ENCODE data around the gene CASKIN1. TPM values are rescaled to one million over a fixed set of nuclear protein-coding genes. Genes with fewer than 3 reads are reported as not detected.

The CASKIN1 gene
- total and polyA plus RNA-seq, 4 donors = 10.4 to 86.2 (median 56.2) TPM

DNA sequence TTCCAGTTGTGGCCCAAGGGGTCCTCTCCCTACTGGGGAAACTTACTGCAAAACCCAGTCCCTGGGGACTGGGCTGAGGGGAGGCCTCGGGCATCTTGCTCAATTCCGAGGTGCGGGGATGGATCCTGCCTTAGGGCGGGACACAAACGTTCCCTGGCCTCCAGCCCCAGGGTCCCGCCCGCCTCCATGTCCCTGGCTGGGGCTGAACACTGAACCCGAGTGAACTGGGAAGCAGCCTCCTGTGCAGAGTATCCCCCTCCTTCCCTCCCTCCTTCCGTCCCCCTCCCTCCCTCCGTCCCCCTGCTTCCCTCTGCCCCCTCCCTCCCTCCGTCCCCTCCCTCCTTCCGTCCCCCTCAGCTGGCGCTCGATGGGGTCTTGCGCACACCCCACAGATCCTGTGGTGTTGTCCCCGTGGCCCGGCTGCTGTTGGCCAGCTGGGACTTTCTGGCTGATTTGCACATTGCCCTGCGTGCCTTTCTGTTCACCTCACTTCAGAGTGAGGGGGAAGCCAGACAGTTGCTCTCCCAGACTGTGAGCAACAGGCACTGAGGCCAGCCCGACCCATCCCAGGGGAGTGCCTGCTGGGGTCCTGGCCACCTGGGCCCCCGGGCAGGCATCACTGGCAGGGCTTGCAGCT is 35.4 kb downstream of the CASKIN1 start:
- Histone ChIP-seq H3K4me3 (ENCODE audit: low read depth, low read length) (no peak overlapping the region), H3K27ac (ENCODE audit: low read depth, low read length) (peak overlapping the region; percentile 47), H3K27me3 (ENCODE audit: control insufficient read depth, insufficient read depth, low read length) (no peaks in the 10 kb centered on the region), H3K4me1 (ENCODE audit: control insufficient read depth, insufficient read depth, low read length) (peaks cover 64% of the 10 kb centered on the region), H3K36me3 (ENCODE audit: control insufficient read depth, insufficient read depth, low read length) (peaks cover 82% of the 10 kb centered on the region), H3K9me3 (ENCODE audit: control insufficient read depth, insufficient read depth, low read length) (no peaks in the 10 kb centered on the region)
- 44% methylated on average over 15 of the region's 20 CpGs for WGBS (ENCODE audit: insufficient coverage)
- DNase-seq (ENCODE audit: low read depth in 4 of 6, low spot score in 6 of 6) = no peak

DNA sequence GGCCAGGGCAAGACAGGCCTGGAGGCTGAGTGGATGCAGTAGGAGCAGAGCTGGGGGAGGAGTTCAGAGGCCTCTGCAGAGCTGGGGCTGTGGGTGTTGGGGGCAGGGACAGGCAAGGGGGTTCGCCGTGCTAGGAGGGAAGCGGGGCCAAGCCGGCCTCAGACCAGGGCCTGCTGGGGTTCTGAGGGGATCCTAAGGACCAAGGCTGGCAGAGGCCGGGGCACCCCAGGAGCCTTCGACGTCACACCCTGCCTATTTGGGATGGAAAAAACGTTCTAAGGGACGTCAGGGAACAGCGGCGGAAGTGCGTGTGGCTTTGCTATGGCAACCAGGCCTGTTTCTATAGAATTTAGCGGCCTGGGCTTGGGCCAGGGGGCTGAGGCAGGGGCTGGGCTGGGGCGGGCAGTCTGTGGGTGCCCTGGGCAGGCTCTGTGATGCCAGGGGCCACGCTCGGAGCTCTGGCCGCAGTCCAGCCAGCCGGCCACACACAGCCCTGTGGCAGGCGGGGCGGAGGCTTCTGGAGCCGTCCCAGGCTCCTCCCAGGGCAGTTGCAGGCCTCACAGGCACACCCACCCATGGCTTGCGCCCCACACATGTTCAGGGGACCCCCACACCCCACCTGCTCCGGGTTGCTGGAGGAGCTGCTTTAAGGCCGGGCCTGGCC is 37.1 kb downstream of the CASKIN1 start:
- Histone ChIP-seq H3K27ac (ENCODE audit: low read depth, low read length) (peak overlapping the region; percentile 91), H3K27me3 (ENCODE audit: control insufficient read depth, insufficient read depth, low read length) (no peaks in the 10 kb centered on the region), H3K36me3 (ENCODE audit: control insufficient read depth, insufficient read depth, low read length) (peaks cover 68% of the 10 kb centered on the region), H3K9me3 (ENCODE audit: control insufficient read depth, insufficient read depth, low read length) (no peaks in the 10 kb centered on the region), H3K4me1 (ENCODE audit: control insufficient read depth, insufficient read depth, low read length) (peaks cover 68% of the 10 kb centered on the region), H3K4me3 (ENCODE audit: low read depth, low read length) (peak overlapping the region; percentile 21)
- WGBS (ENCODE audit: insufficient coverage) = 39% methylated on average over 22 of the region's 24 CpGs
- DNase-seq (ENCODE audit: low read depth in 4 of 6, low spot score in 6 of 6) = peak in 5 of 6 donors; percentile 51 to 88 (median 71)

DNA sequence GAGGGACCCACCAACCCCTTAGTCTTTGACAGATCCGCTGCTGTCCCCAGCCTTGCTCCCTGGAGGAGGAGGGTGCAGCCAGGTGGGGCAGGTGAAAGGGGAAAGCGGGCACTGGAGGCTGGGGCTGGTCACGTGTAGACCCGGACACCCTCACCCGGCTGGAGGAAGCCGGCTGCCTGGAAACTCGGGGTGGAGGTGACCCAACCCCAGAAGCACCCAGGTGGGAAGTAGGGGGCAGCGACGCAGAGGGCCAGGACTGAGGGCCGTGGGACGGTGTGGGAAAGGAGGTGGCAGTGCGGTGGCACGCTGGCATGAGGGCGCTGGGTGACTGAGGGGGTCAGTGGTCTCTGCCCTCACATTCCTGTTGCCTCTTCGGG is 38.2 kb downstream of the CASKIN1 start:
- no peak for DNase-seq (ENCODE audit: low read depth in 4 of 6, low spot score in 6 of 6)
- Histone ChIP-seq H3K4me3 (ENCODE audit: low read depth, low read length) (no peak overlapping the region), H3K9me3 (ENCODE audit: control insufficient read depth, insufficient read depth, low read length) (no peaks in the 10 kb centered on the region), H3K36me3 (ENCODE audit: control insufficient read depth, insufficient read depth, low read length) (peaks cover 62% of the 10 kb centered on the region), H3K27ac (ENCODE audit: low read depth, low read length) (peak overlapping the region; percentile 91), H3K27me3 (ENCODE audit: control insufficient read depth, insufficient read depth, low read length) (no peaks in the 10 kb centered on the region), H3K4me1 (ENCODE audit: control insufficient read depth, insufficient read depth, low read length) (peaks cover 78% of the 10 kb centered on the region)
- 86% methylated on average over 14 of the region's 15 CpGs for WGBS (ENCODE audit: insufficient coverage)

DNA sequence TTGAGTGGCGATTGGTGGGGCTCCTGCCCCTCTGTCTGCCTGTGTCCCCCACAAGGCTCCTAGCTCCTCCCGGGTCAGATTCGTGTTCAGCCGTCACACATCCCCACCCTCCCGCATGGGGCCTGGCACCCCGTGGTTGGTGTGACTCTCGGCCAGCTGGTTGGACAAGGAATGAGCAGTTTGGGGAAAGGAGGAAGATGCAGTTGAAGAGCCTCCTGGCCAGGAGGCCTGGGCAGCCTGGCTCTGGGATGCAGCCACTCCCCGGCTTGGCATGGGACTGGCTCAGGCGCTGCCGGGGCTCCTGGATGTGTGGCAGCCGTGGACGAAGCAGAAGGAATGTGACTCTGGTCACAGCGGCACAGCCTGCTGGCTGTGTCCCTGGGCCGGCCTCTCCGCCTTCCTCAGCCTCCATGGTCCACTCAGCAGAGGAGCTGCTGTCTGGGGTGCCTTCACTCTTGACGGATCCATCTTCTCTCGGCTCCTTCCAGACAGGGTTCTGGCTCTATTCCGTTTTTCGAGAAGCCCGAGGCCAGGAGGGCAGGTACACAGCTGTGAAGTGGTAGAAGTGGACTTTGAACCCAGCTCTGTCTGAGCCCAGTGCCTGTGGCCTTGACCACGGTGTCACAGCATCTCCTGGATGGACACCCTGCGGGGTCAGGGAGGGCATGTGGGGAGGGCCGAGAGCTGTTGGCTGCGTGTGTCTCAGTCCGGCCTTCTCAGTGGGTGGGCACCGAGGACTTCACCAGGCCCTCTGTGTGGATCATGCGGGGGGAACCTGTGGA is 38.7 kb downstream of the CASKIN1 start:
- peaks cover 62% of the 10 kb centered on the region for H3K36me3 ChIP-seq (ENCODE audit: control insufficient read depth, insufficient read depth, low read length)
- H3K9me3 ChIP-seq (ENCODE audit: control insufficient read depth, insufficient read depth, low read length) = no peaks in the 10 kb centered on the region
- H3K4me1 ChIP-seq (ENCODE audit: control insufficient read depth, insufficient read depth, low read length) = peaks cover 84% of the 10 kb centered on the region
- 81% methylated on average over 21 of the region's 27 CpGs for WGBS (ENCODE audit: insufficient coverage)
- no peak overlapping the region for H3K4me3 ChIP-seq (ENCODE audit: low read depth, low read length)
- peak overlapping the region; percentile 91 for H3K27ac ChIP-seq (ENCODE audit: low read depth, low read length)
- no peak for DNase-seq (ENCODE audit: low read depth in 4 of 6, low spot score in 6 of 6)
- H3K27me3 ChIP-seq (ENCODE audit: control insufficient read depth, insufficient read depth, low read length) = no peaks in the 10 kb centered on the region

DNA sequence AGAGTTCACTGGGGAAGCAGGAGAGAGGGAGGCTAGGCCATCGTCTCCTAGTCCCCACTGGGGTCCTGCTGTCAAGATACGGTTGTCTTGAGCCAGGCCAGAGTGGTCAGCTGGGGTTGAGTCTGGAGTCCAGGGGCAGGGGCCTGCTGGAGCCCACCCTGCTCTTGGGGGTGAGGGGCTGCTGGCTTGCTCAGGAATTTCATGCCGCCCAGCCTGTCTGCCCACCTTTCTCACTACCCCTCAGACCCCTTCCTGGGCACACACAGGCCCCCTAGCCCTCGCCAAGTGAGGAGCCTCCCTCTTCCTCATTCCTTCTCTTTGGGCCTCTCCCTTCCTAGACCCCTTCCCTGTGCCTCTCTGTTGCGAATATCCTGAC is 39.6 kb downstream of the CASKIN1 start:
- DNase-seq (ENCODE audit: low read depth in 4 of 6, low spot score in 6 of 6) = no peak
- Histone ChIP-seq H3K4me3 (ENCODE audit: low read depth, low read length) (peak overlapping the region; percentile 62), H3K27ac (ENCODE audit: low read depth, low read length) (peak overlapping the region; percentile 83), H3K9me3 (ENCODE audit: control insufficient read depth, insufficient read depth, low read length) (no peaks in the 10 kb centered on the region), H3K36me3 (ENCODE audit: control insufficient read depth, insufficient read depth, low read length) (peaks cover 62% of the 10 kb centered on the region), H3K4me1 (ENCODE audit: control insufficient read depth, insufficient read depth, low read length) (peaks cover 86% of the 10 kb centered on the region), H3K27me3 (ENCODE audit: control insufficient read depth, insufficient read depth, low read length) (no peaks in the 10 kb centered on the region)
- WGBS (ENCODE audit: insufficient coverage) = 54% methylated on average over 4 of the region's 5 CpGs

DNA sequence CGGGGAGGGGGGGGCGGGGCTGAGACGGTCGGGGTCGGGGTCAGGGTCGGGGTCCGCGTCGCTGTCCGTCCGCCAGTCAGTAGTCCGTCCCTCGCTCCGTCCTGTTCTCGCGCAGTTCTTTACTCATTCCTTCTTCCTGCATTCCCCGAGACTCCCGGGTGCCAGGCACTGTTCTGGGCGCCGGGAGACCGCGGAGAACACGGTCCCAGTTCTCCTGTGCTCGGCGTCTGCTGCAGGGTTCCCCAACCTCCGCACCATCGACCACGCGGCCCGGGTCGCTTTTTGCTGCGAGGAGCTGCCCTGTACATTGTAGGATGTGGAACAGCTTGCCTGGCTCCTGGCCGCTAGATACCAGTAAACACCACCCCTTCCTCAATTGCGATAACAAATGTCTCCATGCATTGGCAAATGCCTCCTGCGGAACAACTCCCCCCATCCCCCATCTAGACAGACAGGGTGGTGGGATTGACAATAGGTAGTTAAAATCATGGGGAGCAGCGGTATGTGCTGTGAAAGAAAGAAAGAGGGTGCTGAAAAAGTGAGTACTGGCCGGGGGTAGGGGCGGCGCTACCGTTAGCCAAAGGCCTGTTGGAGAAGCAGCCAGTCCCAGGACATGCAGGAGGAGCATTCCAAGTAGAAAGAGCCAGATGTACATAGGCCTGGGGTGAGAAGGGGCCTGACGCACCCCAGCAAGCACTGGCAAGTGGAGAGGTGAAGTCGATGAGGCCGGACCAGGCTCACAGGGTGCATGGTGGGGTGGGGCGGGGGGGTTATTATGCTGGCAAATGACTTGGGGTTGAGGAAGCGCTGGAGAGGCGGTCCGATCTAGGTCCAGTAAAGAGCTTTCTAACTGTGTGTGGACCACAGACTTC is 40.2 kb downstream of the CASKIN1 start:
- 6% methylated on average over 35 of the region's 47 CpGs for WGBS (ENCODE audit: insufficient coverage)
- Histone ChIP-seq H3K27me3 (ENCODE audit: control insufficient read depth, insufficient read depth, low read length) (no peaks in the 10 kb centered on the region), H3K4me3 (ENCODE audit: low read depth, low read length) (peak overlapping the region; percentile 62), H3K9me3 (ENCODE audit: control insufficient read depth, insufficient read depth, low read length) (no peaks in the 10 kb centered on the region), H3K36me3 (ENCODE audit: control insufficient read depth, insufficient read depth, low read length) (peaks cover 62% of the 10 kb centered on the region), H3K27ac (ENCODE audit: low read depth, low read length) (peak overlapping the region; percentile 83), H3K4me1 (ENCODE audit: control insufficient read depth, insufficient read depth, low read length) (peaks cover 86% of the 10 kb centered on the region)
- peak in 2 of 6 donors; percentile 36 to 68 for DNase-seq (ENCODE audit: low read depth in 4 of 6, low spot score in 6 of 6)

DNA sequence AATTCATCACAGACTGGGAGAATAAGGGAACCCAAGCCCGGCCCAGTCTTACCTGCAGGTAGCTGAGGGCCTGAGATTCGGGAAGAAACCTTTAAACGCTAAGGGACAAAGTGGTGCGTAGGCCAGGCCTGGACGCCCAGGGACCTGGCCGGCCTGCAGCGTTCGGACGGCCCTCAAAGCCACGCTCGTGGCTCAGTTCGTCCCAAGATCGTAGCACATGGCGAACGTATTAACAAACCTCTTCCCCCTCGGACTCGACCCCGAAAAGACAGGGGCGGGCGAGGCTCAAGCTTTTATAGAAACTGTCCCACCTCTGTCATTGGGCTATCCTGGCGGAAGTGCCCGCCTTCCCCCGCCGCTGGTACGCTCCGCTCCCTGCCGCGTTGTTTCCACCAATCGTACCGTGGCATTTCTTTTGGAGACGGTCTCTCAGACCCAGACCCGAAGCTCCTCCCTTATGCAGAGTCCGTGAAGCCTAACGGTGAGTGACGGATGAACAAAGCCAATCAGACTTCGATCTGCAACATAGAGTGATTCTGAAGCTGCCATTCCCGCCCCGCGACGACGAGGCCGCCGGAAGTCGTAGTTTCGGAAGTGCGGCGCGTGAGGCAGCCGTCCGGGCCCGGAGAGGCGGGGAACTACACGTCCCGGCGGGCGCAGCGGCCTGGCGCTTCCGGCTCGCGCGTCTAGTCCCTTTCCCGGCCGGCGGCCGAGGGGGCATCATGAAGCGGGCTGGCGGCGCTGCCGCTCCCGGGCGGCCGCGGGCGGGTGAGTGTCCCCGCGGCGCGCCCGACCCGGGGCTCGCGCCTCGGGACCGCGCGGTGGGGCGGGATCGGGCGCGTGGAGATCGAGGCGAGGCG is 41.1 kb downstream of the CASKIN1 start, which contains the start of gene TRAF7:
TSS of gene TRAF7 (plus strand) at position 692 of the 860 bp plus-strand sequence. CDS start 8,139 bp downstream, outside the sequence.
- Histone ChIP-seq H3K4me3 (ENCODE audit: low read depth, low read length) (peak within 1 kb of the TSS; percentile 85), H3K27me3 (ENCODE audit: control insufficient read depth, insufficient read depth, low read length) (no peaks in the 10 kb centered on the region), H3K27ac (ENCODE audit: low read depth, low read length) (peak within 1 kb of the TSS; percentile 83), H3K4me1 (ENCODE audit: control insufficient read depth, insufficient read depth, low read length) (peaks cover 86% of the 10 kb centered on the region), H3K9me3 (ENCODE audit: control insufficient read depth, insufficient read depth, low read length) (no peaks in the 10 kb centered on the region), H3K36me3 (ENCODE audit: control insufficient read depth, insufficient read depth, low read length) (peaks cover 66% of the 10 kb centered on the region)
- peak; percentile 100 for DNase-seq (ENCODE audit: low read depth in 4 of 6, low spot score in 6 of 6)
- WGBS (ENCODE audit: insufficient coverage) = under 1% methylated on average over 92 of the region's 94 CpGs

DNA sequence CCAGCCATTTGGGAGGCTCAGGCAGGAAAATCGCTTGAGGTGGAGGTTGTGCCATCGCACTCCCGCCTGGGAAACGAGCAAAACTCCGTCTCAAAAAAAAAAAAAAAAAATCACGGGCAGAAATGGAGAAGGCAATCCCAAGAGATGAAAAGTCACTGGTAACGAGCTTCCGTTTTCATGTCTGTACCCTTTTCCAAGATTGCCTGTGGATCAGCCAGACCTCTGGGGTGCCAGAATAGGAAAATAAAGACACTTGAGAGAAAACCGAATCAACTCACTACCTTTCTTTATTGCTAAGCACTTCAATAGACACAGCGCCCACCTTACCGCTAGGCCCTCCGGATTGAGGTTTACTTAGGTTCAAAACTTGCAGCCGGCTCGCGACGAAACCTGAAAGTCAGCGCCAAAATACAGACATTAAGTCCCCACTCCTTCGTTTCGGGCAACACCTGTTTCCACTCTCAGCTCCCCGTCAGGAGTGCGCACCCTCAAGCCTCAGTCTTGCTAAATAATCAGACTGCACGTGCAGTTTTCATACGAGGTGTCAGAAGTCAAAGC is 41.8 kb downstream of the CASKIN1 start:
- WGBS (ENCODE audit: insufficient coverage) = 3% methylated on average over 22 of the region's 23 CpGs
- DNase-seq (ENCODE audit: low read depth in 4 of 6, low spot score in 6 of 6) = no peak
- Histone ChIP-seq H3K27me3 (ENCODE audit: control insufficient read depth, insufficient read depth, low read length) (no peaks in the 10 kb centered on the region), H3K4me3 (ENCODE audit: low read depth, low read length) (peak overlapping the region; percentile 85), H3K36me3 (ENCODE audit: control insufficient read depth, insufficient read depth, low read length) (peaks cover 66% of the 10 kb centered on the region), H3K27ac (ENCODE audit: low read depth, low read length) (peak overlapping the region; percentile 33), H3K4me1 (ENCODE audit: control insufficient read depth, insufficient read depth, low read length) (peaks cover 86% of the 10 kb centered on the region), H3K9me3 (ENCODE audit: control insufficient read depth, insufficient read depth, low read length) (no peaks in the 10 kb centered on the region)

Measured in spinal cord (tissue), 10 donors.